Keratinocyte (primary cell): ENCODE results near the gene TSGA10. TPM values are rescaled to one million over a fixed set of nuclear protein-coding genes. Genes with fewer than 3 reads are reported as not detected.
A peak's percentile ranks its signal among the peaks of the same experiment; 100 is the strongest.
"Not testable (repeated sequence)": the region's sequence is repeated elsewhere in the genome, so short reads cannot be mapped to it uniquely, and the experiment has no call there.

Experiments
- DNase-seq: peaks from one replicate; pipeline ENCODE4 v3.0.0-alpha.2; 2011; ENCODE audit warnings: low read depth, missing footprints, low spot score
- FAIRE-seq: peaks from 2 replicates; lab custom pipeline; 2011; peaks lifted over from hg19 to GRCh38; lab: Jason Lieb, UNC
- H2AFZ ChIP-seq: 2 replicates; pipeline ENCODE4 v1.6.0; 2012; ENCODE audit warnings: low read length, control low read depth, inconsistent platforms; ENCODE audit not compliant: control insufficient read depth
- H3K27ac ChIP-seq: 2 replicates; pipeline ENCODE4 v1.5.1; 2011; ENCODE audit warnings: low read length; ENCODE audit not compliant: control insufficient read depth, insufficient read depth
- H3K27me3 ChIP-seq: 3 replicates; pipeline ENCODE4 v1.6.0; 2011; ENCODE audit warnings: low read length; ENCODE audit not compliant: control insufficient read depth, insufficient read depth; ENCODE audit errors: extremely low read depth
- H3K36me3 ChIP-seq, 2 experiments: 2 replicates in 1 of 2; 3 replicates in 1 of 2; pipeline ENCODE4 v1.5.1; 2011; ENCODE audit warnings: low read length in 2 of 2, mild to moderate bottlenecking in 1 of 2; ENCODE audit not compliant: control insufficient read depth in 2 of 2, insufficient read depth in 2 of 2; ENCODE audit errors: extremely low read depth in 1 of 2
- H3K4me1 ChIP-seq: 3 replicates; pipeline ENCODE4 v1.5.1; 2011; ENCODE audit warnings: low read length; ENCODE audit not compliant: control insufficient read depth, insufficient read depth; ENCODE audit errors: extremely low read depth
- H3K4me2 ChIP-seq: 3 replicates; pipeline ENCODE4 v1.6.0; 2011; ENCODE audit warnings: low read depth, low read length; ENCODE audit not compliant: control insufficient read depth, insufficient read depth; ENCODE audit errors: extremely low read depth
- H3K4me3 ChIP-seq, 3 experiments: fragments of 200-600 bp in 1 of 3; sonication (generic) in 1 of 3; 2 replicates in 2 of 3; 3 replicates in 1 of 3; pipeline ENCODE4 v1.5.1; 2011 to 2016; ENCODE audit warnings: low read length in 3 of 3, mild to moderate bottlenecking in 3 of 3, control low read depth in 2 of 3, inconsistent platforms in 1 of 3, low read depth in 1 of 3, mixed read lengths in 1 of 3, mixed run types in 1 of 3, moderate library complexity in 1 of 3; ENCODE audit not compliant: control insufficient read depth in 2 of 3, insufficient read depth in 2 of 3; ENCODE audit errors: extremely low read depth in 1 of 3
- H3K79me2 ChIP-seq: 2 replicates; pipeline ENCODE4 v1.6.0; 2012; ENCODE audit warnings: low read length; ENCODE audit not compliant: control insufficient read depth, insufficient read depth
- H3K9ac ChIP-seq: 3 replicates; pipeline ENCODE4 v1.6.0; 2011; ENCODE audit warnings: low read length; ENCODE audit not compliant: control insufficient read depth, insufficient read depth; ENCODE audit errors: extremely low read depth
- H3K9me1 ChIP-seq: 3 replicates; pipeline ENCODE4 v1.6.0; 2011; ENCODE audit warnings: low read length; ENCODE audit not compliant: control insufficient read depth, insufficient read depth; ENCODE audit errors: extremely low read depth
- H3K9me3 ChIP-seq: 2 replicates; pipeline ENCODE4 v1.5.1; 2012; ENCODE audit warnings: low read depth, low read length; ENCODE audit not compliant: control insufficient read depth
- H4K20me1 ChIP-seq: 3 replicates; pipeline ENCODE4 v1.6.0; 2011; ENCODE audit warnings: low read length; ENCODE audit not compliant: control insufficient read depth, insufficient read depth; ENCODE audit errors: extremely low read depth
- CTCF ChIP-seq, 3 experiments: IDR thresholded peaks in 1 of 3; conservative IDR thresholded peaks in 1 of 3; optimal IDR thresholded peaks in 1 of 3; 2 replicates in 2 of 3; 3 replicates in 1 of 3; pipeline versions ENCODE3 to v1.5.1; 2011; ENCODE audit warnings: low read length in 3 of 3, mild to moderate bottlenecking in 3 of 3, moderate library complexity in 2 of 3, control low read depth in 1 of 3, inconsistent platforms in 1 of 3; ENCODE audit not compliant: insufficient read depth in 2 of 3; ENCODE audit errors: extremely low read depth in 1 of 3
- EZH2 ChIP-seq: IDR thresholded peaks from one replicate; pipeline ENCODE4 v1.6.1; 2012; ENCODE audit warnings: inconsistent platforms, mild to moderate bottlenecking, low read length, moderate library complexity
- dilution Hi-C: fragments of 300-500 bp; cut with MboI; formaldehyde crosslinking; loops from one replicate; pipeline ENCODE4 v1.7.0; 2020; ENCODE audit warnings: low sequenced_read_pairs; ENCODE audit not compliant: extremely low pct_ligation_motif_present
- polyA plus RNA-seq, 5 experiments: library from polyadenylated mRNA; depleted of rRNA in 3 of 5; stranded (reverse) in 3 of 5; stranded (forward) in 1 of 5; unstranded in 1 of 5; fragments of >200 nt; gene quantifications; 1 replicate in 1 of 5; 2 replicates in 3 of 5; 3 replicates in 1 of 5; pipeline versions ENCODE4 v1.2.1 to v1.2.3, GENCODE V29; 2011 to 2012; ENCODE audit warnings: missing spikeins in 2 of 5, low read depth in 1 of 5, low replicate concordance in 1 of 5

TSGA10 gene
- polyA plus RNA-seq, 1 donor (not counting 4 experiments of a cell fraction or from before 2014, with no cell fraction given) = 2.4 TPM

DNA sequence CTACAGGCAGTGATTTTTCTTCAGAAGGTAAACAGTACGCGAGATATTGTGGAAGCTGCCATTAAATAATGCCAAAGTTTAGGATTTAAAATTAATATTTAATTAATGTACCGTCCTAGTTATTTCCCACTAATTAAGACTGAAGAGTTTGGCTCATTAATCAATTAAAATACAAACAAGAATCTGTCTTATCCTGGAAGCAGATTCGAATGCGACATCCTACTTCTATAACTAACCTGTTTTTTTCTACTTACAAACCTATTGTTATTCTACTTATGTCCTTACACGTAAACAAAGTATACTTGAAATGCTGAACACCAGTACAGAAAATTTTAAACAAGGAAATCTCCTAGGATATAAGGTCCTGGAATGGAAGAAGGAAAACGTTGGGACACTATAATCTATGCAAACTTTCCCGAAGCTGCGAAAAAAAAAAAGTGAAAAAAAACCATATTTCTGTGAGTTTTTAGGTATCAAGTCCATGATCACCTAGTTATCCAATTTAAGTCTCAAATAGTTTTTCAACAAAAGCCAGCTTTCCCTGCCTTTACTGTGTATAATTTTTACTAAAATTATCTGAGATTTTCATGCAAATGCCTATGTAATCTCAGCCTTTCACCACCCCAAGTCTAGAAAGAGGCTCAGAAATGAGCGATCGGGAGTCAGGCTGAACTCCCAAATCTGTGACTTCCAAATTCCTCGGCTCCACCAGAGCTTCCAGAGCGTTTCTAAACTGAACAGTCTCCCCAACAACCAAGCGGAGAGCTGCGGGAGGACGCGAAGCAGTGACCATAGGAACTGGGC, 14.5 kb downstream of the TSGA10 start:
- TF ChIP-seq EZH2 (no peak), CTCF (optimal IDR thresholded peaks at IDR 0.05 in 1 of 3, IDR thresholded peaks at IDR 0.05 in 1 of 3, conservative IDR thresholded peaks at IDR 0.05 in 1 of 3; ENCODE audit: extremely low read depth in 1 of 3, insufficient read depth in 2 of 3, low read length in 3 of 3) (no peak)
- dilution Hi-C loops = no loop called here

GRCh38 chr2:99139003-99139402, 15.7 kb downstream of the TSGA10 start:
- H3K9me1 ChIP-seq = no peaks in the 10 kb centered on the region
- H3K27me3 ChIP-seq = no peaks in the 10 kb centered on the region
- no peaks in the 10 kb centered on the region for H3K9me3 ChIP-seq
- no peak for DNase-seq
- no peak overlapping the region for H3K4me2 ChIP-seq
- no peak for FAIRE-seq
- H3K9ac ChIP-seq = no peak overlapping the region
- peaks cover 6% of the 10 kb centered on the region for H3K4me1 ChIP-seq
- no peak overlapping the region for H2AFZ ChIP-seq
- TF ChIP-seq CTCF (optimal IDR thresholded peaks at IDR 0.05 in 1 of 3, IDR thresholded peaks at IDR 0.05 in 1 of 3, conservative IDR thresholded peaks at IDR 0.05 in 1 of 3; ENCODE audit: extremely low read depth in 1 of 3, insufficient read depth in 2 of 3, low read length in 3 of 3) = no peak
- TF ChIP-seq EZH2 = no peak
- H3K79me2 ChIP-seq = no peaks in the 10 kb centered on the region
- no peaks in the 10 kb centered on the region for H4K20me1 ChIP-seq
- no peaks in the 10 kb centered on the region for H3K36me3 ChIP-seq
- H3K27ac ChIP-seq = no peak overlapping the region
- dilution Hi-C loops = no loop called here
- no peak overlapping the region for H3K4me3 ChIP-seq

More for the DNA sequence above, 14.5 kb downstream of the TSGA10 start:
- peak overlapping the region; percentile 95 for H2AFZ ChIP-seq
- DNase-seq (no peak), FAIRE-seq (no peak)
- H3K9ac ChIP-seq = peak overlapping the region; percentile 85
- no peaks in the 10 kb centered on the region for H4K20me1 ChIP-seq
- no peaks in the 10 kb centered on the region for H3K79me2 ChIP-seq
- no peaks in the 10 kb centered on the region for H3K27me3 ChIP-seq
- peak overlapping the region; percentile 96 for H3K4me2 ChIP-seq
- peak overlapping the region; percentile 84 to 92 (median 86) for H3K4me3 ChIP-seq
- H3K27ac ChIP-seq = peak overlapping the region; percentile 84
- H3K9me3 ChIP-seq = no peaks in the 10 kb centered on the region
- peaks cover 6% of the 10 kb centered on the region for H3K4me1 ChIP-seq
- H3K36me3 ChIP-seq = no peaks in the 10 kb centered on the region
- H3K9me1 ChIP-seq = no peaks in the 10 kb centered on the region

DNA sequence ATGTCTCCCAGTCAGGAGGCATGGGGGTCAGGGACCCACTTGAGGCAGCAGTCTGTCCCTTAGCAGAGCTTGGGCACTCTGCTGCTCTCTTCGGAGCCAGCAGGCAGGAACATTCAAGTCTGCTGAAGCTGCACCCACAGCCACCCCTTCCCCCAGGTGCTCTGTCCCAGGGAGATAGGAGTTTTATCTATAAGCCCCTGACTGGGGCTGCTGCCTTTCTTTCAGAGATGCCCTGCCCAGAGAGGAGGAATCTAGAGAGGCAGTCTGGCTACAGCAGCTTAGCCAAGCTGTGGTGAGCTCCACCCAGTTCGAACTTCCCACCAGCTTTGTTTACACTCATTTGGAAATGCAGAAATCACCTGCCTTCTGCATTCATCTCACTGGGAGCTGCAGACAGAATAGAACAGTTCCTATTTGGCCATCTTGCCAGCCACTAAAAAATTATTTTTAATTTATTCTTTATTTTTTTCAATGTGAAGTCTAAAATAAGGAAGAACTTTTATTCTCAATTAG, 19.6 kb downstream of the TSGA10 start:
- H3K36me3 ChIP-seq, DNase-seq, H3K79me2 ChIP-seq, dilution Hi-C loops, H3K9ac ChIP-seq, H4K20me1 ChIP-seq, H3K4me1 ChIP-seq, H3K27me3 ChIP-seq, H3K27ac ChIP-seq, H2AFZ ChIP-seq, H3K4me3 ChIP-seq, H3K9me3 ChIP-seq, H3K9me1 ChIP-seq, FAIRE-seq, H3K4me2 ChIP-seq: not testable (repeated sequence)
